Activated gamma-delta T cell (primary cell): ENCODE data around the gene IQSEC3.
"Not testable (repeated sequence)": the region's sequence is repeated elsewhere in the genome, so short reads cannot be mapped to it uniquely, and the experiment has no call there.

Experiments used
- DNase-seq: peaks from one replicate; lab custom pipeline; 2025; lab: John Stamatoyannopoulos, UW

The IQSEC3 gene

GRCh38 chr12:111699-112493 lies 45.3 kb downstream of the IQSEC3 start:
- no peak for DNase-seq

- DNase-seq: no peak
Observed at GRCh38 chr12:113347-113746, 46.8 kb downstream of the IQSEC3 start.

- no peak for DNase-seq
Observed at GRCh38 chr12:114626-115211, 48.2 kb downstream of the IQSEC3 start.

GRCh38 chr12:115518-115917 lies 49.0 kb downstream of the IQSEC3 start:
- DNase-seq: no peak

GRCh38 chr12:115960-116915 lies 49.7 kb downstream of the IQSEC3 start:
- DNase-seq: no peak

GRCh38 chr12:117311-117710 lies 50.7 kb downstream of the IQSEC3 start:
- no peak for DNase-seq

- DNase-seq: no peak
Observed at GRCh38 chr12:117816-118345, 51.3 kb downstream of the IQSEC3 start.

GRCh38 chr12:118591-118990 lies 52.0 kb downstream of the IQSEC3 start:
- DNase-seq: no peak

- no peak for DNase-seq
Observed at GRCh38 chr12:120951-121350, 54.4 kb downstream of the IQSEC3 start.

GRCh38 chr12:121647-122046 lies 55.1 kb downstream of the IQSEC3 start:
- no peak for DNase-seq

GRCh38 chr12:125075-125474 lies 58.5 kb downstream of the IQSEC3 start:
- no peak for DNase-seq

- no peak for DNase-seq
Observed at GRCh38 chr12:125566-125965, 59.0 kb downstream of the IQSEC3 start.

GRCh38 chr12:128079-128478 lies 61.5 kb downstream of the IQSEC3 start:
- DNase-seq: no peak

- DNase-seq: no peak
Observed at GRCh38 chr12:129001-129400, 62.4 kb downstream of the IQSEC3 start.

GRCh38 chr12:130519-130918 lies 64.0 kb downstream of the IQSEC3 start:
- no peak for DNase-seq

- DNase-seq: no peak
Observed at GRCh38 chr12:131008-131407, 64.4 kb downstream of the IQSEC3 start.

- DNase-seq: no peak
Observed at GRCh38 chr12:131732-132495, 65.3 kb downstream of the IQSEC3 start.

GRCh38 chr12:133616-134232 lies 67.2 kb downstream of the IQSEC3 start:
- not testable (repeated sequence) for DNase-seq

GRCh38 chr12:135138-135537 lies 68.6 kb downstream of the IQSEC3 start:
- no peak for DNase-seq

- DNase-seq: peak; percentile 15
Observed at GRCh38 chr12:138171-138897, 71.8 kb downstream of the IQSEC3 start.
